GM19193 (cell line): ENCODE results near the gene XPOT.

ENCODE experiments used
- POLR2A ChIP-seq: IDR thresholded peaks from 4 replicates; pipeline ENCODE4 v1.6.1; 2011; ENCODE audit not compliant: insufficient read depth, insufficient read length; ENCODE audit errors: extremely low read depth

XPOT gene

DNA sequence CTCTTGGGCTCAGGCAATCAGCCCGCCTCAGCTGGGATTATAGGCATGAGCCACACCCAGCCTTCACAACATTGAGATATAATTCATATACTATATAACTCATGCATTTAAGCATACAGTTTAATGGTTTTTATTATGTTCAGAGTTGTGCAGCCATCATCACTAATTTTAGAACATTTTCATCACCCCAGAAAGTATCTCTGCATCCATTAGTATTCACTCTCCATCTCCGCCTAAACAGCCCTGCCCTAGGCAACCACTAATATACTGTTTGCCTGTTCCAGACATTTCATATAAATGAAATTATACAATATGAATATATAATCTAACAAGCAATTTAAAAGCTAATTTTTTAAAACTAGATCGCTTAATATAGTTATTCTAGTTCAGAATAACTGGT is 82.5 kb downstream of the XPOT start:
- no peak for TF ChIP-seq POLR2A

DNA sequence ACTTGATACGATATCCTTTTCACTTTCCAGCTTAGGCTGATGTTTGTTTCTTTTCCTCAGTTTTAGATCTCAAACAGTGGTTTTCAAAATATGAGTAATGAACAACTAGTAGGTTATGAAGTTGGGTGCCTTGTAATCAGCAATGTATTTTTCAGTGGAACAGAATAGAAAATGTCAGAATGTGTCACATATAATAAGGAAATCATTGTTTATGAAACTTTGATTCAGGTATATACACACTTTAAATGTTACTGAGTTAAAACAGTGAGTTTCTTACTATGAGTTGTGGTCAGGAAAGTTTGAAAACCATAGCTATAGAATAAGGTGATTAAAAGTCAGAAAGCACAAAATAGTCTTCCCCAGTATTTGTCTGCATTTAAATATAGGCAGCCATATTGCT is 87.5 kb downstream of the XPOT start:
- TF ChIP-seq POLR2A: no peak

DNA sequence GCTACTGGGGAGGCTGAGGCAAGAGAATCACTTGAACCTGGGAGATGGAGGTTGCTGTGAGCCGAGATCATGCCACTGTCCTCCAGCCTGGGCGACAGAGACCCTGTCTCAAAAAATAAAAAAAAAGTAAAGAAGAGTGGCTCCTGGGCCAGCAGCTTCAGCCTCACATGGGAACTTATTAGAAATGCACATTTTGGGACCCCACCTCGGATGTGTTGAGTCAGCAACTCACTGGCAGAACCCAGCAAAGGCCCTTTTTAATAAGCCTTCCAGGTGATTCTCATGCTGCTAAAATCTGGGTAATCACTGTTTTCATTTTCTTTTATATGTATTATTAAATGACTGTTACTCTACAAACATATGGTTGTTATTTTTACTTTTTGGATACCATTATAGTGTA is 89.3 kb downstream of the XPOT start:
- TF ChIP-seq POLR2A: no peak

DNA sequence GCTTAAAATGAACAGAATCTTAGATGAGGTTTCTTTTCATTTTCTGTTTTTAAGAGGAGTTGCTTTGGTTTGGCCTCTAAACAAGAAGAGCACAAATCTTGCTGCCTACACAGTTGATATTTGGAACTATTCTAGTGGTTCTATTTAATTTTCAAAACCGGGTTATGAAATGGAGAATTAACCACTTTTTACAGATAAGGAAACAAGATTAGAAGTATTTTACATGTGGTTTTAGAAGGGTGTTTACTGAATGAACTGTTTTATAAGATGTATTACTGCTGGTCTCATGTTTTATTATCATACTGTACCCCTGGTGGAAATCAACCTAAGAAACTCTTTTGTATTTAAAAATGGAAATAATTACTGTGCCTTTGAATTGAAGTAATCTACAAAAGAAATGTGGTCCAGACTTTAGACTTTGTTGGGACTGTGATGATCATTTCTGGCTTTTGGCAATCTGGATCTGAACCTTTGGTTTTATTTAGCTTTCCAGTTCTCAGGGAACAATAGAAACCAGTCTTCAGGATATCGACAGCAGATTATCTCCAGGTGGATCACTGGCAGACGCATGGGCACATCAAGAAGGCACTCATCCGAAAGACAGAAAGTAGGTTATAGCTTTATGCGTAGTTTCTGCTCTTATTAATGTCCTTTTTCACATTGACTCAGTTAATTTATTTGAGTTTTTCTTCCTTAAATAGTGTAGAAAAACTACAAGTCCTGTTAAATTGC is 91.0 kb downstream of the XPOT start:
- TF ChIP-seq POLR2A: no peak

DNA sequence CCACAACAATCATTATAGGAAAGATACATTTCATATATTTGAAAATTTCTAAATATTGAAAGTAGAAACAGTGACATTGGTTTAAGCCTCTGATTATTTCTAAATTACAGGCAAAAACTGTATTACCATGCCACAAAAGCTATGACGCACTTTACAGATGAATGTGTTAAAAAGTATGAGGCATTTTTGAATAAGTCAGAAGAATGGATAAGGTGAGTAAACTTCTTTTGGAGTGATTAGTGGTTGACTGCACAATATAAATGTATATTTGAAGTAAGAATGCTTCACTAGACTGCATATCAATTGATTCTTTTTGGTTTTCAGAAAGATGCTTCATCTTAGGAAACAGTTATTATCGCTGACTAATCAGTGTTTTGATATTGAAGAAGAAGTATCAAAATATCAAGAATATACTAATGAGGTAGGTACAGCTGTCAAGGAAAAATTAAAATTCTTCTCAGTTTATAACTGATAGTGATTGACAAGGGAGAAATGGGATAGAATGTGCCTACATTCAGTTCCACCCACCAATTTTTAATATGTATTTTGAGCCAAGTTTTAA is 92.7 kb downstream of the XPOT start:
- no peak for TF ChIP-seq POLR2A

DNA sequence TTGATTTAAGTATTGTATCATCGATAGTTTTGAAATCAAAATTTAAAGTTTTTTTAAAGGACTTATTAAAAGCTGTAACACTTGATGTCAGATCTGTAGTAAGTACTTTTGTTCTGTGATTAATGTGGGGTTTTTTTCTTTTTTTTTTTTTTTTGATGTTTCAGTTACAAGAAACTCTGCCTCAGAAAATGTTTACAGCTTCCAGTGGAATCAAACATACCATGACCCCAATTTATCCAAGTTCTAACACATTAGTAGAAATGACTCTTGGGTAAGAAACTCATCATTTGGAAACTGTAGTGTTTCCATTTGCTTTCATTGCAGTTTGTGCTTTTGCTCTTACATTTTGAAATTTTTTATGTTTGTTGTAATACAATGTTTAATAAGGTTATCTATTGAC is 93.3 kb downstream of the XPOT start:
- no peak for TF ChIP-seq POLR2A

DNA sequence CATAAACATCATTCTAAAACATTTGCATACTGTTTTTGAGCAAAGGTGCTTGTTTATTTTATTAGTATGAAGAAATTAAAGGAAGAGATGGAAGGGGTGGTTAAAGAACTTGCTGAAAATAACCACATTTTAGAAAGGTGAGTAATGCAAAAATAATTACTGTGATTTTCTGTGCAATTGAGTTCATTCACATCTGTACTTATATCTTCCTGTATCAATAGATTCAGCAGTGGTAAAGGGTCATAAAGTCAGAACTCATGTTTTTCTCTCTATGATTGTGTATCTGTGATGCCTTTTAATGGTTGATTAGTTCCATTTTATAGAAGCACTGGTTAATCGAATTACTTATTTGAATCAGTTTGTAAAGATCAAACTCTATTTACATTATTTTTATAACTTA is 93.7 kb downstream of the XPOT start:
- TF ChIP-seq POLR2A: no peak

DNA sequence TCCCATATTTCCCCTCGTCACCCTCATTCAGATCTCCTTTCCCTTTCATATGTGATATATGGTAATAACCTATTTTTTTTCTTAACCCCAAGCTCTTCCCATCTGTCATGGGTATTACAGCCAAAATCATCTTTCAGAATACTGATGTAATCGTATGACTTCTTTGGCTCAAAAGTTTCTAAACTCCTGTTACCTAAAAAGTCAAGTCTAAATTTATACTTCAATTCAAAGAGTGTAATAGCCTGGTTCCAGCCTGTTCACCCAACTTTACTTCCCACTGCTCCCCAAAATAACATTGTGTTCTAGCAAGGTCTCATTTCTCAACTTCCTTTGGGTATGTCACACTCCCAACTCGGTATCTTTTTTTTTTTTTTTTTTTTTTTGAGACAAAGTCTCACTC is 96.2 kb downstream of the XPOT start:
- no peak for TF ChIP-seq POLR2A
